Astrocyte of the spinal cord (primary cell): ENCODE measurements around the gene ABHD15.

ENCODE experiments used
- DNase-seq: peaks from one replicate; pipeline ENCODE4 v3.0.0; 2011; ENCODE audit warnings: low read depth, low spot score
- H3K4me3 ChIP-seq: 2 replicates; pipeline ENCODE4 v1.5.1; 2011; ENCODE audit warnings: low read depth, mild to moderate bottlenecking, low read length, moderate library complexity
- in situ Hi-C: cut with HindIII; loops from 2 replicates; pipeline ENCODE4 v1.10.0; 2017; ENCODE audit warnings: low sequenced_read_pairs
- TF ChIP-seq, protein P1 (sequence below): IDR thresholded peaks from 2 replicates; pipeline ENCODE4 v1.5.1; 2012; ENCODE audit warnings: low read depth, mild to moderate bottlenecking, low read length, inconsistent platforms

The ABHD15 gene

DNA sequence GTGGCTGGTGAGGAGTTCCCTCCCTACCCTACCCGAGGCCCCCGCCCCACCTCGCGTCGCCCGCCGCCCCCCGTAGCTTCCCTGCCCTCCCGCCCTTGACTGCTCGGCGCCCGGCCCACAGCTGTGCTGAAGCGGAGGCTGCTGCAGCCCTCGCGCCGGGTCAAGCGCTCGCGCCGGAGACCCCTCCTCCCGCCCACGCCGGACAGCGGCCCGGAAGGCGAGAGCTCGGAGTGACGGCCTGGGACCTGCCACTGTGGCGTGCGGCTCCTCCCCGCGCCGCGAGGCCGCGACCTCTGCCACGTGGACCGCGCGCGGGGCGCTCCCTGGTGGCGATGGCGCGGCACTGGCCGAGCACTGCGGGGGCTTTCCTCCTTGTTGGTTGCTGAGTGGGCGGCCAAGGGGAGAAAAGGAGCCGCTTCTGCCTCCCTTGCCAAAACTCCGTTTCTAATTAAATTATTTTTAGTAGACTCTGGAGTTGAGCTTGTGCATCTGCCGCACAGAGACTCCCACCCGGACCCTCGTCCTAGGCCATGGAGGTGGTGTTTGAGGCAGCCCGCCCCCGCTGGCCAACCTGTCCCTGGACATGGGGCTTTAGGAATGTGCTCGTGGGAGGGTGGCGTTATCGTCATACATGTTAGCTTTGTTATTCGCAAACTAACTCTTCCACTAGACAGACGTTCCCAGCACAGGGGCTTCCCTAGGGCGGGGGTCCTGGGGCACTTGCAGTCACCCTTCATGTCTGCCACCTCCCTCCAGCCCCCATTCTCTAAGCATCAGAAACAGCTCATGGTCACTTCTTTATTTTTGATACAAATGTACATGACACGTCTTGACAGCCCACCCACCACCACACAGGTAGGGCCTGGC is 6.1 kb upstream of the ABHD15 start:
- TF ChIP-seq, protein P1, sequence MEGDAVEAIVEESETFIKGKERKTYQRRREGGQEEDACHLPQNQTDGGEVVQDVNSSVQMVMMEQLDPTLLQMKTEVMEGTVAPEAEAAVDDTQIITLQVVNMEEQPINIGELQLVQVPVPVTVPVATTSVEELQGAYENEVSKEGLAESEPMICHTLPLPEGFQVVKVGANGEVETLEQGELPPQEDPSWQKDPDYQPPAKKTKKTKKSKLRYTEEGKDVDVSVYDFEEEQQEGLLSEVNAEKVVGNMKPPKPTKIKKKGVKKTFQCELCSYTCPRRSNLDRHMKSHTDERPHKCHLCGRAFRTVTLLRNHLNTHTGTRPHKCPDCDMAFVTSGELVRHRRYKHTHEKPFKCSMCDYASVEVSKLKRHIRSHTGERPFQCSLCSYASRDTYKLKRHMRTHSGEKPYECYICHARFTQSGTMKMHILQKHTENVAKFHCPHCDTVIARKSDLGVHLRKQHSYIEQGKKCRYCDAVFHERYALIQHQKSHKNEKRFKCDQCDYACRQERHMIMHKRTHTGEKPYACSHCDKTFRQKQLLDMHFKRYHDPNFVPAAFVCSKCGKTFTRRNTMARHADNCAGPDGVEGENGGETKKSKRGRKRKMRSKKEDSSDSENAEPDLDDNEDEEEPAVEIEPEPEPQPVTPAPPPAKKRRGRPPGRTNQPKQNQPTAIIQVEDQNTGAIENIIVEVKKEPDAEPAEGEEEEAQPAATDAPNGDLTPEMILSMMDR, result peak; percentile 71
- peak; percentile 34 for DNase-seq
- H3K4me3 ChIP-seq, result no peak overlapping the region
- in situ Hi-C loops, result no loop called here

DNA sequence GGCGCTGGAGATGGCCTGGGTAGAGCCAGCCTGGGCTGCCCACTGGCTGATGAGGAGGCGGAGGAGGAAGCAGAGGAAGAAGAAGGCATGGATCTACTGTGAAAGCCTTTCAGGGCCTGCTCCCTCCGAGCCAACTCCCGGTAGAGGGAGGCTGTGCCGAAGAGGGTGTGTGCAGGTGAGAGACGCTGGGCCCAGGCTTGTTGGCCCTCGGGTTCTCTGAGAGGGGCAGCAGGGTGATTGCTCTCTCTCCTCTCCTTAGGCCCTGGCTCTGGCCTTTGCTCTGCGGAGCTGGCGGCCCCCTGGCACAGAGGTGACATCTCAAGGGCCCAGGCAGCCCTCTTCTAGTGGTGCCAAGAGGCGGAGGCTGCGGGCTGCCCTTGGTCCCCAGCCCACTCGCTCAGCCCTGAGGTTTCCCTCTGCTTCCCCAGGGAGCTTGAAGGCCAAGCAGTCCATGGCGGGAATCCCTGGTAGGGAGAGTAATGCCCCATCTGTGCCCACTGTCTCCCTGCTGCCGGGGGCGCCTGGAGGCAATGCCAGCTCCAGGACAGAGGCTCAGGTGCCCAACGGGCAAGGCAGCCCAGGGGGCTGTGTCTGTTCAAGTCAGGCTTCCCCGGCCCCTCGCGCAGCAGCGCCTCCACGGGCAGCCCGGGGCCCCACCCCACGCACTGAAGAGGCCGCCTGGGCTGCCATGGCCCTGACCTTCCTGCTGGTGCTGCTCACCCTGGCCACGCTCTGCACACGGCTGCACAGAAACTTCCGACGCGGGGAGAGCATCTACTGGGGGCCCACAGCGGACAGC is 5.2 kb upstream of the ABHD15 start:
- in situ Hi-C loops, result no loop called here
- TF ChIP-seq, protein P1, result no peak
- DNase-seq, result no peak
- H3K4me3 ChIP-seq, result no peak overlapping the region

DNA sequence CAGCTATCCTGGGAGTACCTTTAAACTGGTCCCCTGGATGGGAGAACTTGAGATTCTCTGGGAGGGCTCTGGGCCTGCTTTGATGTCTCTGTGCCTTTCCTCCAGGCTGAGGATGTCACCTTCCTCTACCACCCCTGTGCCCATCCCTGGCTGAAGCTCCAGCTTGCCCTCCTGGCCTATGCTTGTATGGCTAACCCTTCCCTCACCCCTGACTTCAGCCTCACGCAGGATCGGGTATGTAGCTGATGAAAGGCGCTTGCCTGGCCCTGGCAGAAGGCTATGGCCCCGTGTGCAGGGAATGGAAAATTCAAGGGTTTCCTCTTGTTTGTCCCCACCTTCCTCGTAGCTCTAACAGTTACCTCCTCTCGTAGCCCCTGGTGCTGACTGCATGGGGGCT is 4.6 kb upstream of the ABHD15 start:
- in situ Hi-C loops, result no loop called here
- H3K4me3 ChIP-seq, result no peak overlapping the region
- TF ChIP-seq, protein P1, result no peak
- no peak for DNase-seq

DNA sequence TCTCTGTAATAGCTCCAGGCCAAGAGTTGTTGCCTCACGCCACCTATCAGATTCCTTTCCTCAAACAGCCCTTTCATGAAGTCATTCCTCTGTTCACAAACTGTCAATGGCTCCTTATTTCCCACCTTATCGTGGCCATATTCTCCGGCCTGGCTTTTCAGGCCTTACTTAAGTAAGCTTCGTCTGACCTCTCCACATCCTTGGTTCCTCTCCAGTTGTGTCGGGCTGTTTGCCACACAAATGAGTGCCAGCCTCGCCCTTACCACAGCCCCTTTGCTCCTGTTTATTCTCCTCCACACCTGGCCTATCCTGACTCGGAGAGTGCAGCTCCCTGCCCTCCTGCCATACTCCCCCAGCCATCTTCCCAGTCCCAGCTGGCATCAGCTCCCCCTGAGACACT is 3.7 kb upstream of the ABHD15 start:
- no peak overlapping the region for H3K4me3 ChIP-seq
- DNase-seq, result no peak
- TF ChIP-seq, protein P1, result no peak
- in situ Hi-C loops, result no loop called here

DNA sequence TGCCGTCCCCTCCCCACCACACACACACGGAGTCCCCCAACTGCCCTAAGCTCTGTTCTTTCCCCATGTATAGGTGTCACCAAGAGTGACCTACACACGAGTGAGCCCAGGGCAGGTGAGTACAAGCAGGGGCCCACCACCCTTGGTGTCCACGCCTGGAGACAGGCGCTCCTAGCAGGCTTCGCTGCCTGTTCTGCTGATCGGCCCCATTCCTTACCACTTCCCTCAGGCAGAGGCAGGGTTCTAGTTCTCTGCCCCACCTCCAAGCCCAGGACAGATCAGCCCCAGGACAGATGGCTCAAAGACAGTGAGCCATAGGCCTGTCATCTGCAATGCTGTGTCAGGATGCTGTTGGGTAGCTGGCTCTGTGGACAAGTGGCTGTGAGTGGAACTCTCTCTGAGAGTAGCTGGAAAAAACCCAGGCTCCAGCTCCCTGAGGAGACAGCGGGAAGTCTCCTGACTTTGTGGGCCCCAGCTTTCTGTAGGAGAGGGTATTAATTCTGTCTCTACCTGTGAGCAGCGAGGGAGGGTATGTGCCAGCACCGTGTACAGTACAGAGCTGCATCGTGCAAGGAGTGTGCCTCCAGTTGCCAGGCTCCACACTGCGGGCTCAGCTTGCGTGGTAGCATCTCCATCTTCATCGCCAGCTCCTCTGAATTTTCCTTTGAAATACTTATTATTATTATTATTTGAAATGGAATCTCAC is 2.6 kb upstream of the ABHD15 start:
- no peak for DNase-seq
- in situ Hi-C loops, result no loop called here
- TF ChIP-seq, protein P1, result no peak
- peak overlapping the region; percentile 74 for H3K4me3 ChIP-seq
